H4 (cell line): ENCODE data around the gene SMPD3. TPM values are rescaled to one million over a fixed set of nuclear protein-coding genes. Genes with fewer than 3 reads are reported as not detected.

Source experiments
- DNase-seq: peaks from one replicate; pipeline ENCODE4 v3.0.0-alpha.2; 2015; ENCODE audit warnings: low spot score
- total RNA-seq: library from RNA; depleted of rRNA; stranded (reverse); fragments of >200 nt; shearing (Covaris generic); gene quantifications from 2 replicates; pipeline ENCODE4 v1.2.3, GENCODE V29; 2014

SMPD3 gene
- total RNA-seq, 1 experiment from 2014 or later = not detected

GRCh38 chr16:68382296-68382718, 66.0 kb downstream of the SMPD3 start:
- no peak for DNase-seq

- DNase-seq = no peak
These were observed 67.0 kb downstream of the SMPD3 start for GRCh38 chr16:68381363-68381724.

- no peak for DNase-seq
These were observed 67.5 kb downstream of the SMPD3 start for GRCh38 chr16:68380676-68381362.

GRCh38 chr16:68380348-68380670, 68.0 kb downstream of the SMPD3 start:
- no peak for DNase-seq

GRCh38 chr16:68379472-68380347, 68.6 kb downstream of the SMPD3 start:
- no peak for DNase-seq

GRCh38 chr16:68378436-68379415, 69.6 kb downstream of the SMPD3 start:
- DNase-seq = no peak

GRCh38 chr16:68377667-68378393, 70.5 kb downstream of the SMPD3 start:
- DNase-seq = no peak

- no peak for DNase-seq
These were observed 71.1 kb downstream of the SMPD3 start for GRCh38 chr16:68377221-68377620.

GRCh38 chr16:68376590-68376989, 71.7 kb downstream of the SMPD3 start:
- DNase-seq = no peak

GRCh38 chr16:68375801-68376536, 72.3 kb downstream of the SMPD3 start:
- no peak for DNase-seq

- no peak for DNase-seq
These were observed 73.2 kb downstream of the SMPD3 start for GRCh38 chr16:68374961-68375660.

GRCh38 chr16:68374246-68374805, 74.0 kb downstream of the SMPD3 start:
- no peak for DNase-seq

- DNase-seq = no peak
These were observed 74.6 kb downstream of the SMPD3 start for GRCh38 chr16:68373528-68374245.

GRCh38 chr16:68372806-68373205, 75.5 kb downstream of the SMPD3 start:
- DNase-seq = no peak

- no peak for DNase-seq
These were observed 76.0 kb downstream of the SMPD3 start for GRCh38 chr16:68372381-68372720.

- no peak for DNase-seq
These were observed 76.5 kb downstream of the SMPD3 start for GRCh38 chr16:68371706-68372380.

- DNase-seq = no peak
These were observed 77.0 kb downstream of the SMPD3 start for GRCh38 chr16:68371276-68371651.

GRCh38 chr16:68370581-68371275, 77.6 kb downstream of the SMPD3 start:
- DNase-seq = no peak
